Panc1 (cell line): ENCODE results near the gene MAP3K14.

Experiments
- SIN3A ChIP-seq: IDR thresholded peaks from 2 replicates; pipeline ENCODE4 v1.6.1; 2012; ENCODE audit warnings: low read depth, mild to moderate bottlenecking, low read length, moderate library complexity, borderline replicate concordance; ENCODE audit not compliant: insufficient read depth
- TF ChIP-seq, protein P1 (sequence below): fragments of 450-650 bp; IDR thresholded peaks from 2 replicates; pipeline ENCODE4 v1.5.1; 2017; ENCODE audit warnings: mild to moderate bottlenecking
- TF ChIP-seq, protein P2 (sequence below), 2 experiments: IDR thresholded peaks; 2 replicates each; pipeline ENCODE4 v1.6.1; 2011 to 2012; ENCODE audit warnings: low read depth in 2 of 2, control low read depth in 1 of 2, low read length in 1 of 2, mild to moderate bottlenecking in 1 of 2, moderate library complexity in 1 of 2; ENCODE audit not compliant: insufficient read depth in 1 of 2

DNA sequence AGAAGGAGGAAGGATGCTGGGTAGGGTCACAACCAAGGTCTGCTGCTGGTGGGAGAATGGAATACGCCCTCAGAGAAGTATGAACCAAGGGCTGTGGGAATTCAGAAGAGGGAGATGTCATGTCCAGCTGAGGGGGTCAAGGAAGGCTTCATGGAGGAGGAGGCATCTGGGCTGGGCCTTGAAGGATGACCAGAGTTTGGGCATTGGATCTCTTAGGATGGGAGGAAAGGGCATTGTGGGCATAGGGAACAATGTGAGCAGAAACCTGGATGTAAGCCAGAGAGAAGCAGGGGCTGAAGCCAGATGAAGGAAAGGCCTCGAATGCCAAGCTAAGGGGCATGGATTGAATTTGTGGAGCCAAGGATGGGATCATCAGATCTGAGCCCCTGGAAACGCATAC is 49.2 kb upstream of the MAP3K14 start:
- no peak for TF ChIP-seq SIN3A
- TF ChIP-seq, protein P1, sequence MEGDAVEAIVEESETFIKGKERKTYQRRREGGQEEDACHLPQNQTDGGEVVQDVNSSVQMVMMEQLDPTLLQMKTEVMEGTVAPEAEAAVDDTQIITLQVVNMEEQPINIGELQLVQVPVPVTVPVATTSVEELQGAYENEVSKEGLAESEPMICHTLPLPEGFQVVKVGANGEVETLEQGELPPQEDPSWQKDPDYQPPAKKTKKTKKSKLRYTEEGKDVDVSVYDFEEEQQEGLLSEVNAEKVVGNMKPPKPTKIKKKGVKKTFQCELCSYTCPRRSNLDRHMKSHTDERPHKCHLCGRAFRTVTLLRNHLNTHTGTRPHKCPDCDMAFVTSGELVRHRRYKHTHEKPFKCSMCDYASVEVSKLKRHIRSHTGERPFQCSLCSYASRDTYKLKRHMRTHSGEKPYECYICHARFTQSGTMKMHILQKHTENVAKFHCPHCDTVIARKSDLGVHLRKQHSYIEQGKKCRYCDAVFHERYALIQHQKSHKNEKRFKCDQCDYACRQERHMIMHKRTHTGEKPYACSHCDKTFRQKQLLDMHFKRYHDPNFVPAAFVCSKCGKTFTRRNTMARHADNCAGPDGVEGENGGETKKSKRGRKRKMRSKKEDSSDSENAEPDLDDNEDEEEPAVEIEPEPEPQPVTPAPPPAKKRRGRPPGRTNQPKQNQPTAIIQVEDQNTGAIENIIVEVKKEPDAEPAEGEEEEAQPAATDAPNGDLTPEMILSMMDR, result no peak
- TF ChIP-seq, protein P2, sequence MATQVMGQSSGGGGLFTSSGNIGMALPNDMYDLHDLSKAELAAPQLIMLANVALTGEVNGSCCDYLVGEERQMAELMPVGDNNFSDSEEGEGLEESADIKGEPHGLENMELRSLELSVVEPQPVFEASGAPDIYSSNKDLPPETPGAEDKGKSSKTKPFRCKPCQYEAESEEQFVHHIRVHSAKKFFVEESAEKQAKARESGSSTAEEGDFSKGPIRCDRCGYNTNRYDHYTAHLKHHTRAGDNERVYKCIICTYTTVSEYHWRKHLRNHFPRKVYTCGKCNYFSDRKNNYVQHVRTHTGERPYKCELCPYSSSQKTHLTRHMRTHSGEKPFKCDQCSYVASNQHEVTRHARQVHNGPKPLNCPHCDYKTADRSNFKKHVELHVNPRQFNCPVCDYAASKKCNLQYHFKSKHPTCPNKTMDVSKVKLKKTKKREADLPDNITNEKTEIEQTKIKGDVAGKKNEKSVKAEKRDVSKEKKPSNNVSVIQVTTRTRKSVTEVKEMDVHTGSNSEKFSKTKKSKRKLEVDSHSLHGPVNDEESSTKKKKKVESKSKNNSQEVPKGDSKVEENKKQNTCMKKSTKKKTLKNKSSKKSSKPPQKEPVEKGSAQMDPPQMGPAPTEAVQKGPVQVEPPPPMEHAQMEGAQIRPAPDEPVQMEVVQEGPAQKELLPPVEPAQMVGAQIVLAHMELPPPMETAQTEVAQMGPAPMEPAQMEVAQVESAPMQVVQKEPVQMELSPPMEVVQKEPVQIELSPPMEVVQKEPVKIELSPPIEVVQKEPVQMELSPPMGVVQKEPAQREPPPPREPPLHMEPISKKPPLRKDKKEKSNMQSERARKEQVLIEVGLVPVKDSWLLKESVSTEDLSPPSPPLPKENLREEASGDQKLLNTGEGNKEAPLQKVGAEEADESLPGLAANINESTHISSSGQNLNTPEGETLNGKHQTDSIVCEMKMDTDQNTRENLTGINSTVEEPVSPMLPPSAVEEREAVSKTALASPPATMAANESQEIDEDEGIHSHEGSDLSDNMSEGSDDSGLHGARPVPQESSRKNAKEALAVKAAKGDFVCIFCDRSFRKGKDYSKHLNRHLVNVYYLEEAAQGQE (IDR thresholded peaks at IDR 0.05; ENCODE audit: insufficient read depth in 1 of 2, low read depth in 2 of 2, low read length in 1 of 2), result no peak
